GM12878 (cell line): ENCODE results near the gene ALCAM.

Source experiments
- ASH2L ChIP-seq: fragments of 300-600, 200-600 bp; sonication (generic); IDR thresholded peaks from 2 replicates; pipeline ENCODE4 v1.6.1; 2017; ENCODE audit warnings: low read depth, mild to moderate bottlenecking, borderline replicate concordance
- CBX5 ChIP-seq: sonication (generic); IDR thresholded peaks from 2 replicates; pipeline ENCODE4 v1.6.1; 2016; ENCODE audit warnings: low read depth, moderate library complexity, mild to moderate bottlenecking, inconsistent platforms
- EZH2 ChIP-seq: IDR thresholded peaks from 2 replicates; pipeline ENCODE4 v1.6.1; 2012; ENCODE audit warnings: low read depth, mild to moderate bottlenecking, control low read depth, inconsistent platforms, low read length, borderline replicate concordance; ENCODE audit not compliant: control insufficient read depth
- JUND ChIP-seq: IDR thresholded peaks from 2 replicates; pipeline ENCODE4 v1.6.1; 2012; ENCODE audit warnings: low read depth, mild to moderate bottlenecking, low read length, improper control_type of control experiment, moderate library complexity
- KDM1A ChIP-seq: fragments of 200-600 bp; sonication (generic); IDR thresholded peaks from 2 replicates; pipeline ENCODE4 v1.6.1; 2016; ENCODE audit warnings: borderline replicate concordance
- MXI1 ChIP-seq: fragments of 150-350 bp; IDR thresholded peaks from 2 replicates; pipeline ENCODE4 v1.6.1; 2011; ENCODE audit warnings: low read depth, mild to moderate bottlenecking, inconsistent platforms, low read length, improper control_type of control experiment
- NRF1 ChIP-seq: conservative IDR thresholded peaks from 2 replicates; pipeline ENCODE4 v1.6.1; 2011; ENCODE audit warnings: mild to moderate bottlenecking, low read depth, low read length, improper control_type of control experiment
- RB1 ChIP-seq: fragments of 450-650 bp; formaldehyde crosslinking; IDR thresholded peaks from 2 replicates; pipeline ENCODE4 v1.6.1; 2017; ENCODE audit warnings: mild to moderate bottlenecking, borderline replicate concordance
- SREBF2 ChIP-seq: IDR thresholded peaks from 2 replicates; pipeline ENCODE4 v1.6.1; 2012; ENCODE audit warnings: mild to moderate bottlenecking, low read length
- YY1 ChIP-seq: IDR thresholded peaks from 2 replicates; pipeline ENCODE4 v1.6.1; 2011; ENCODE audit warnings: low read depth, mild to moderate bottlenecking, low read length
- TF ChIP-seq, protein P1 (sequence below), 3 experiments: IDR thresholded peaks in 2 of 3; conservative IDR thresholded peaks in 1 of 3; 2 replicates each; pipeline ENCODE4 v1.5.1; 2011; ENCODE audit warnings: low read depth in 3 of 3, low read length in 3 of 3, mild to moderate bottlenecking in 3 of 3, control low read depth in 2 of 3, moderate library complexity in 2 of 3, inconsistent platforms in 1 of 3, mixed read lengths in 1 of 3; ENCODE audit not compliant: control insufficient read depth in 2 of 3, insufficient read depth in 1 of 3; ENCODE audit errors: extremely low read depth in 1 of 3
- TF ChIP-seq, protein P2 (sequence below): fragments of 450-650 bp; formaldehyde crosslinking; IDR thresholded peaks from 2 replicates; pipeline ENCODE4 v1.4.0; 2022; ENCODE audit warnings: mild to moderate bottlenecking, moderate library complexity

DNA sequence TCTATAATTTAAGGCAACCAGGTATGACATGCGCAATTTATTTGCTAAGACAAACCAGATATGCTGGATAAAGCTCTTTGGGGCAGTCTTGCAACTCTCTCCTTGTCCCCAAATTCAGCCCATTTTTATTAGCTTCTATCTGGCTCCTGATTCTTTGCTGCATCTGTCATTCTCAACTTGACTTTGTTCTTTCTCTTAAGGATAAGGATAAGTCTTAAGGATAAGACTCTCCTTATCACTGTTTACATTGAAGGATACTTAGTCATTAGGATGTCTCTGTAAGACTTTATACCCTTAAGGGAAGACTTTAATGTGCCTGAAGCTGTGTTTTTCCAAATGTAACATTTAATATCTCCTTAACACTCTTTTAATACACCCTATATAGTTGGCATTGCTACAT is 49.2 kb downstream of the ALCAM start:
- TF ChIP-seq, protein P1, sequence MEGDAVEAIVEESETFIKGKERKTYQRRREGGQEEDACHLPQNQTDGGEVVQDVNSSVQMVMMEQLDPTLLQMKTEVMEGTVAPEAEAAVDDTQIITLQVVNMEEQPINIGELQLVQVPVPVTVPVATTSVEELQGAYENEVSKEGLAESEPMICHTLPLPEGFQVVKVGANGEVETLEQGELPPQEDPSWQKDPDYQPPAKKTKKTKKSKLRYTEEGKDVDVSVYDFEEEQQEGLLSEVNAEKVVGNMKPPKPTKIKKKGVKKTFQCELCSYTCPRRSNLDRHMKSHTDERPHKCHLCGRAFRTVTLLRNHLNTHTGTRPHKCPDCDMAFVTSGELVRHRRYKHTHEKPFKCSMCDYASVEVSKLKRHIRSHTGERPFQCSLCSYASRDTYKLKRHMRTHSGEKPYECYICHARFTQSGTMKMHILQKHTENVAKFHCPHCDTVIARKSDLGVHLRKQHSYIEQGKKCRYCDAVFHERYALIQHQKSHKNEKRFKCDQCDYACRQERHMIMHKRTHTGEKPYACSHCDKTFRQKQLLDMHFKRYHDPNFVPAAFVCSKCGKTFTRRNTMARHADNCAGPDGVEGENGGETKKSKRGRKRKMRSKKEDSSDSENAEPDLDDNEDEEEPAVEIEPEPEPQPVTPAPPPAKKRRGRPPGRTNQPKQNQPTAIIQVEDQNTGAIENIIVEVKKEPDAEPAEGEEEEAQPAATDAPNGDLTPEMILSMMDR (IDR thresholded peaks at IDR 0.05 in 2 of 3, conservative IDR thresholded peaks at IDR 0.05 in 1 of 3; ENCODE audit: control insufficient read depth in 2 of 3, extremely low read depth in 1 of 3, insufficient read depth in 1 of 3, low read depth in 3 of 3, low read length in 3 of 3): no peak
- TF ChIP-seq MXI1 (no peak), ASH2L (no peak), KDM1A (no peak), YY1 (no peak), CBX5 (no peak), JUND (no peak), SREBF2 (no peak), RB1 (no peak), NRF1 (no peak), EZH2 (no peak)
- TF ChIP-seq, protein P2, sequence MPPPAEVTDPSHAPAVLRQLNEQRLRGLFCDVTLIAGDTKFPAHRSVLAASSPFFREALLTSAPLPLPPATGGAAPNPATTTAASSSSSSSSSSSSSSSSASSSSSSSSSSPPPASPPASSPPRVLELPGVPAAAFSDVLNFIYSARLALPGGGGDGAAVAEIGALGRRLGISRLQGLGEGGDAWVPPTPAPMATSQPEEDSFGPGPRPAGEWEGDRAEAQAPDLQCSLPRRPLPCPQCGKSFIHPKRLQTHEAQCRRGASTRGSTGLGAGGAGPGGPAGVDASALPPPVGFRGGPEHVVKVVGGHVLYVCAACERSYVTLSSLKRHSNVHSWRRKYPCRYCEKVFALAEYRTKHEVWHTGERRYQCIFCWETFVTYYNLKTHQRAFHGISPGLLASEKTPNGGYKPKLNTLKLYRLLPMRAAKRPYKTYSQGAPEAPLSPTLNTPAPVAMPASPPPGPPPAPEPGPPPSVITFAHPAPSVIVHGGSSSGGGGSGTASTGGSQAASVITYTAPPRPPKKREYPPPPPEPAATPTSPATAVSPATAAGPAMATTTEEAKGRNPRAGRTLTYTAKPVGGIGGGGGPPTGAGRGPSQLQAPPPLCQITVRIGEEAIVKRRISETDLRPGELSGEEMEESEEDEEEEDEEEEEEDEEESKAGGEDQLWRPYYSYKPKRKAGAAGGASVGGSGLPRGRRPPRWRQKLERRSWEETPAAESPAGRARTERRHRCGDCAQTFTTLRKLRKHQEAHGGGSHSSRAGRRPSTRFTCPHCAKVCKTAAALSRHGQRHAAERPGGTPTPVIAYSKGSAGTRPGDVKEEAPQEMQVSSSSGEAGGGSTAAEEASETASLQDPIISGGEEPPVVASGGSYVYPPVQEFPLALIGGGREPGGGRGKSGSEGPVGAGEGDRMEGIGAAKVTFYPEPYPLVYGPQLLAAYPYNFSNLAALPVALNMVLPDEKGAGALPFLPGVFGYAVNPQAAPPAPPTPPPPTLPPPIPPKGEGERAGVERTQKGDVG (CRISPR knock-in tag): no peak
